ENCODE results near the gene DOCK3.
"Not testable (repeated sequence)": the region's sequence is repeated elsewhere in the genome, so short reads cannot be mapped to it uniquely, and the experiment has no call there.

Gene DOCK3

GRCh38 chr3:50687916-50688315, 13.2 kb downstream of the DOCK3 start:
- no peak for DNase-seq (ENCODE audit: low spot score)

- DNase-seq (ENCODE audit: low spot score) = not testable (repeated sequence)
Measured at GRCh38 chr3:50688602-50689001, 13.9 kb downstream of the DOCK3 start.

- DNase-seq (ENCODE audit: low spot score) = no peak
Measured at GRCh38 chr3:50689558-50689957, 14.8 kb downstream of the DOCK3 start.

- no peak for DNase-seq (ENCODE audit: low spot score)
Measured at GRCh38 chr3:50695031-50695430, 20.3 kb downstream of the DOCK3 start.

GRCh38 chr3:50696276-50696675, 21.5 kb downstream of the DOCK3 start:
- DNase-seq (ENCODE audit: low spot score) = no peak

- DNase-seq (ENCODE audit: low spot score) = no peak
Measured at GRCh38 chr3:50698269-50698668, 23.5 kb downstream of the DOCK3 start.

GRCh38 chr3:50708620-50709019, 33.9 kb downstream of the DOCK3 start:
- no peak for DNase-seq (ENCODE audit: low spot score)

- DNase-seq (ENCODE audit: low spot score) = no peak
Measured at GRCh38 chr3:50714946-50715345, 40.2 kb downstream of the DOCK3 start.

GRCh38 chr3:50724831-50725230, 50.1 kb downstream of the DOCK3 start:
- no peak for DNase-seq (ENCODE audit: low spot score)

- no peak for DNase-seq (ENCODE audit: low spot score)
Measured at GRCh38 chr3:50734985-50735384, 60.3 kb downstream of the DOCK3 start.

- DNase-seq (ENCODE audit: low spot score) = no peak
Measured at GRCh38 chr3:50737193-50737905, 62.6 kb downstream of the DOCK3 start.

- DNase-seq (ENCODE audit: low spot score) = no peak
Measured at GRCh38 chr3:50737906-50738598, 63.3 kb downstream of the DOCK3 start.

GRCh38 chr3:50743643-50744042, 68.9 kb downstream of the DOCK3 start:
- no peak for DNase-seq (ENCODE audit: low spot score)

- no peak for DNase-seq (ENCODE audit: low spot score)
Measured at GRCh38 chr3:50749822-50750221, 75.1 kb downstream of the DOCK3 start.

- no peak for DNase-seq (ENCODE audit: low spot score)
Measured at GRCh38 chr3:50759015-50759414, 84.3 kb downstream of the DOCK3 start.

- no peak for DNase-seq (ENCODE audit: low spot score)
Measured at GRCh38 chr3:50777680-50778079, 103.0 kb downstream of the DOCK3 start.

- DNase-seq (ENCODE audit: low spot score) = not testable (repeated sequence)
Measured at GRCh38 chr3:50781766-50782165, 107.0 kb downstream of the DOCK3 start.

GRCh38 chr3:50786631-50787030, 111.9 kb downstream of the DOCK3 start:
- no peak for DNase-seq (ENCODE audit: low spot score)

- not testable (repeated sequence) for DNase-seq (ENCODE audit: low spot score)
Measured at GRCh38 chr3:50790894-50791293, 116.2 kb downstream of the DOCK3 start.

- DNase-seq (ENCODE audit: low spot score) = no peak
Measured at GRCh38 chr3:50792568-50792967, 117.8 kb downstream of the DOCK3 start.

GRCh38 chr3:50803805-50804204, 129.1 kb downstream of the DOCK3 start:
- not testable (repeated sequence) for DNase-seq (ENCODE audit: low spot score)

GRCh38 chr3:50804376-50804775, 129.6 kb downstream of the DOCK3 start:
- not testable (repeated sequence) for DNase-seq (ENCODE audit: low spot score)

- no peak for DNase-seq (ENCODE audit: low spot score)
Measured at GRCh38 chr3:50805321-50805720, 130.6 kb downstream of the DOCK3 start.

- DNase-seq (ENCODE audit: low spot score) = no peak
Measured at GRCh38 chr3:50806031-50806430, 131.3 kb downstream of the DOCK3 start.

Data from LoVo (cell line).